ENCODE measurements around the gene ARPC1B. TPM values are rescaled to one million over a fixed set of nuclear protein-coding genes. Genes with fewer than 3 reads are reported as not detected.

The ARPC1B gene
- polyA plus RNA-seq, 2 donors = 18.0 to 55.7 TPM

DNA sequence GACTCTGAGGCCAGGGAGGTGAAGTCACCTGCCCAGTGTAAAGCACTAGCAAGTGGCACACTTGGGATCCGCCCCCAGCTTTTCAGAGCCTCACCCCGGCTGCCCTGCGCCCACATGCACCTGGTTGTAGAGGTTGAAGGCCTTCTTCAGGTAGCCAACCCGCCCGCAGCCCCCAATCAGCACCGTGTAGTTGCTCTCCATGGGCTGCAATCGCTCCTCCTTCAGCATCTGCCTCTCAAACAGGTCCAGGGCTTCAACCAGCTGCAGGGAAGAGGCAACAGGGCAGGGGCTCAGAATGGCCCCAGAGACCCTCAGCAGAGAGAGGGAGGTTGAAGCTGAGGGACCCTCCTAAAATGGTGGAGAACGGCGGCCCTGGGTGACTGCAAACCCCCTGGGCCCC, 58.6 kb downstream of the ARPC1B start:
- H3K27me3 ChIP-seq (ENCODE audit: control insufficient read depth in 1 of 2, insufficient read depth in 2 of 2, low read length in 2 of 2) = no peaks in the 10 kb centered on the region
- H3K4me3 ChIP-seq (ENCODE audit: low read depth in 1 of 2, low read length in 2 of 2) = no peak overlapping the region
- no peaks in the 10 kb centered on the region for H3K9me3 ChIP-seq (ENCODE audit: control insufficient read depth in 2 of 2, insufficient read depth in 1 of 2, low read depth in 1 of 2, low read length in 1 of 2)
- WGBS, 2 donors = 94 to 95% methylated on average over 9 of the region's 9 CpGs
- H3K4me1 ChIP-seq (ENCODE audit: control insufficient read depth in 2 of 2, insufficient read depth in 2 of 2, low read length in 1 of 2) = peaks cover 0 to 14% of the 10 kb centered on the region in 2 donors
- no peak overlapping the region for H3K27ac ChIP-seq (ENCODE audit: low read depth in 2 of 2, low read length in 1 of 2)
- H3K36me3 ChIP-seq (ENCODE audit: control insufficient read depth in 2 of 2, insufficient read depth in 2 of 2, low read length in 1 of 2) = peaks cover 4 to 25% of the 10 kb centered on the region in 2 donors

DNA sequence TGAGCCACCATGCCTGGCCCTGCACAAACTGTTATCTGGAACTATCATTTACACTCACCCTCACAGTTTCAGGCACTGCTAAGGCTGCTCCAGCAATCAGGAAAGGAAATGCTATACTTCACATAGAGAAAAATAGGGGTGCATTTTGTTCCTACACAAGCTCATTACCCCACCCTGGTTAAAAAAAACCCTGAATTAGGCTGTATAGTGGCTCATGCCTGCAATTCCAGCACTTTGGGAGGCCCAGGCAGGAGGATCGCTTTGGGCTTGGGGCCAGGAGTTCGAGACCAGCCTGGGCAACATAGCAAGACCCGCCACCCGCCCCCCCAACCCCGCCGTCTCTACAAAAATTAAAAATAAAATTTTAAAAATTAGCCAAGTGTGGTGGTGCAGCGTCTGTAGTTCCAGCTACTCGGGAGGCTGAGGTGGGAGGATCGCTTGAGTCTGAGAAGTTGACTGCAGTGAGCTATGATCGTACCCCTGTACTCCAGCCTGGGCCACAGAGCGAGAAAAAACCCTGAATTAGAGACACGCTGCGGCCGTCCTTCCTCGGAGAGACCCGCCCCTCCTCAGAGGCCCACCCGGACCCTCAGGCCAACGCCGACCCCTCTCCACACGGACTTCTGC, 63.5 kb downstream of the ARPC1B start:
- WGBS, 2 donors = 15 to 18% methylated on average over 19 to 20 of the region's 20 CpGs
- H3K9me3 ChIP-seq (ENCODE audit: control insufficient read depth in 2 of 2, insufficient read depth in 1 of 2, low read depth in 1 of 2, low read length in 1 of 2) = no peaks in the 10 kb centered on the region
- peak overlapping the region; percentile 85 to 86 for H3K27ac ChIP-seq (ENCODE audit: low read depth in 2 of 2, low read length in 1 of 2)
- no peaks in the 10 kb centered on the region for H3K27me3 ChIP-seq (ENCODE audit: control insufficient read depth in 1 of 2, insufficient read depth in 2 of 2, low read length in 2 of 2)
- peak overlapping the region; percentile 90 to 98 for H3K4me3 ChIP-seq (ENCODE audit: low read depth in 1 of 2, low read length in 2 of 2)
- peaks cover 4 to 6% of the 10 kb centered on the region in 2 donors for H3K36me3 ChIP-seq (ENCODE audit: control insufficient read depth in 2 of 2, insufficient read depth in 2 of 2, low read length in 1 of 2)
- peaks cover 5 to 18% of the 10 kb centered on the region in 2 donors for H3K4me1 ChIP-seq (ENCODE audit: control insufficient read depth in 2 of 2, insufficient read depth in 2 of 2, low read length in 1 of 2)

DNA sequence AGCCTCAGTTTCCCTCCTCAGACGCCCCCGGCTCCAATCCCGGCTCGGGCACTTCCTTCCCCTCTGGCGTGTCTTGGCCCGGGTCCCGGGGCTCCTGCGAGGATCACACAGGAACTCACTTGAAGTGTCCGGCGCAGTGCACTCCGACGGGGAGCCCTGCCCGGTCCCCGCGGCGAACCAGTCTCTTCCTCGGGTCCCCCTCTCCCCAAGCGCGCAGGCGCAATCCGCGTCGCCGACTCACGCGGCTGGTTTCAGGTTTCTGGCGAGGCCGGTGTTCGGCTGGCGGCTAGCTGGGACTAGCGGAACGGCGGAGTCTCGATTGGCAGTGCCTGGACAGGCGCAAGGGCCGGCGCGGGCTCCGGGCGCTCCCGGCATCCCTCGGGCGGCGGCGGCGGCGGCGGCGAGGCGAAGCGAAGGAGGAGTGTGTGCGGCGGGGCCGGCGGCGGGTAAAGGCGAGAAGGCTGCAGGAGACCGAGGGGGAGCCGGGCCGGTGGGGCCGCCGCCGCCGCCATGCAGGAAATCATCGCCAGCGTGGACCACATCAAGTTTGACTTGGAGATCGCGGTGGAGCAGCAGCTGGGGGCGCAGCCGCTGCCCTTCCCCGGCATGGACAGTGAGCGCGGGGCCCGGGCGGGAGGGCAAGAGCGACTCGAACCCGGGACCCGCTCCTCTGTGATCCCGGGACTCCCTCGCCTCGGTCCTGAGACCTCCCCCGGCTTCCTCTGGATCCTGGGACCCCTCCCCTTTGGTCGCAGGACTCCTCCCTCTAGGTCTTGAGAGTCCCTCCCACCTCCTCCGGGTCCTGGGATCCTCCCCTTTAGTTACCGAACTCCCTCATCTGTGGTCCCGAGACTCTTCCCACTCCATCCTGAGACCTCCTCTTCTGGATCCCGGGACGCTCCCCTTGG, 64.3 kb downstream of the ARPC1B start, which contains the start of the genes CPSF4 and PTCD1:
Gene CPSF4, plus strand, starts transcription at position 371 of the 908 bp plus-strand sequence. Its CDS starts 140 bp downstream, at position 511.
Gene PTCD1, minus strand, starts transcription at position 226 of the 908 bp plus-strand sequence. CDS start 3,556 bp downstream, outside the sequence.
- H3K27ac ChIP-seq (ENCODE audit: low read depth in 2 of 2, low read length in 1 of 2) = peak within 1 kb of the TSS; percentile 85 to 86
- peaks cover 5 to 18% of the 10 kb centered on the region in 2 donors for H3K4me1 ChIP-seq (ENCODE audit: control insufficient read depth in 2 of 2, insufficient read depth in 2 of 2, low read length in 1 of 2)
- no peaks in the 10 kb centered on the region for H3K9me3 ChIP-seq (ENCODE audit: control insufficient read depth in 2 of 2, insufficient read depth in 1 of 2, low read depth in 1 of 2, low read length in 1 of 2)
- H3K4me3 ChIP-seq (ENCODE audit: low read depth in 1 of 2, low read length in 2 of 2) = peak within 1 kb of the TSS; percentile 90 to 98
- no peaks in the 10 kb centered on the region for H3K27me3 ChIP-seq (ENCODE audit: control insufficient read depth in 1 of 2, insufficient read depth in 2 of 2, low read length in 2 of 2)
- 1% methylated on average over 82 to 89 of the region's 89 CpGs for WGBS, 2 donors
- peaks cover 3 to 5% of the 10 kb centered on the region in 2 donors for H3K36me3 ChIP-seq (ENCODE audit: control insufficient read depth in 2 of 2, insufficient read depth in 2 of 2, low read length in 1 of 2)

DNA sequence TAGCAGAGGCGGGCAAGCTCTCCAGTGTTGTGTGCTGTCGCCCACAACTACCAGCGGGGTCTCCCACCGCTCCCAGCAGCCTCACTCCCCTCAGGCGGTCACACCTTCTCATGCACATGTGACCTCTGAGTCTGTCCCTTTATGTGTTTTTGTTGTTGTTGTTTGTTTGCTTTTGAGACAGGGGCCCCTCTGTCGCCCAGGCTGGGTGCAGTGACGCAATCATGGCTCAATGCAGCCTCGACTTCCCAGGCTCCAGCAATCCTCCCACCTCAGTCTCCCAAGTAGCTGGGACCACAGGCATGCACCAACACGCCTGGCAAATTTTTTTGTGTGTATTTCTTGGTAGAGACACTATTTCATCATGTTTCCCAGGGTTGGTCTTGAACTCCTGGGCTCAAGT, 65.7 kb downstream of the ARPC1B start:
- Histone ChIP-seq H3K4me1 (ENCODE audit: control insufficient read depth in 2 of 2, insufficient read depth in 2 of 2, low read length in 1 of 2) (peaks cover 5 to 18% of the 10 kb centered on the region in 2 donors), H3K4me3 (ENCODE audit: low read depth in 1 of 2, low read length in 2 of 2) (peak overlapping the region in 1 of 2 donors; percentile 90)
- 71 to 80% methylated on average over 9 of the region's 9 CpGs for whole genome bisulfite sequencing, 2 donors

More for the DNA sequence above, 65.7 kb downstream of the ARPC1B start:
- Histone ChIP-seq H3K27ac (ENCODE audit: low read depth in 2 of 2, low read length in 1 of 2) (no peak overlapping the region), H3K27me3 (ENCODE audit: control insufficient read depth in 1 of 2, insufficient read depth in 2 of 2, low read length in 2 of 2) (no peaks in the 10 kb centered on the region), H3K9me3 (ENCODE audit: control insufficient read depth in 2 of 2, insufficient read depth in 1 of 2, low read depth in 1 of 2, low read length in 1 of 2) (no peaks in the 10 kb centered on the region), H3K36me3 (ENCODE audit: control insufficient read depth in 2 of 2, insufficient read depth in 2 of 2, low read length in 1 of 2) (peaks cover 3% of the 10 kb centered on the region in 2 donors)

Other genes with a start within 250 kb of the ARPC1B start
- gene SMURF1, start 230.6 kb upstream of the ARPC1B start, polyA plus RNA-seq = 10 to 100 TPM; 11.7 to 12.9 TPM
- gene KPNA7, start 166.6 kb upstream of the ARPC1B start, polyA plus RNA-seq = under 1 TPM; 0.39 to 0.81 TPM
- gene MYH16, start 101.9 kb upstream of the ARPC1B start, polyA plus RNA-seq = under 1 TPM in 1 of 2 donors, not detected in 1; 0.04 TPM
- 100 to 1,000 TPM; 150 to 209 TPM for gene ARPC1A, start 48.8 kb upstream of the ARPC1B start, polyA plus RNA-seq
- 100 to 1,000 TPM; 110 to 182 TPM for gene PDAP1, start 33.9 kb downstream of the ARPC1B start, polyA plus RNA-seq
- 100 to 1,000 TPM in 1 of 2 donors, 10 to 100 TPM in 1; 93.8 to 100 TPM for gene BUD31, start 34.2 kb downstream of the ARPC1B start, polyA plus RNA-seq
- gene PTCD1, start 64.1 kb downstream of the ARPC1B start, polyA plus RNA-seq = 1 to 10 TPM; 3.2 to 3.6 TPM
- 10 to 100 TPM; 22.5 to 24.3 TPM for gene CPSF4, start 64.2 kb downstream of the ARPC1B start, polyA plus RNA-seq
- 1,000 to 10,000 TPM; 1,217 to 1,445 TPM for gene ATP5MF, start 91.4 kb downstream of the ARPC1B start, polyA plus RNA-seq
- gene ZNF789, start 98.2 kb downstream of the ARPC1B start, polyA plus RNA-seq = 10 to 100 TPM in 1 of 2 donors, 1 to 10 TPM in 1; 4.7 to 11.3 TPM
- 10 to 100 TPM; 15.2 to 19.8 TPM for gene ZNF394, start 125.6 kb downstream of the ARPC1B start, polyA plus RNA-seq
- gene ZKSCAN5, start 129.9 kb downstream of the ARPC1B start, polyA plus RNA-seq = 1 to 10 TPM; 2.2 to 2.5 TPM
- 1 to 10 TPM; 2.8 to 3.8 TPM for gene FAM200A, start 177.4 kb downstream of the ARPC1B start, polyA plus RNA-seq
- gene ZNF655, start 183.9 kb downstream of the ARPC1B start, polyA plus RNA-seq = 10 to 100 TPM; 56.9 to 80.5 TPM
- gene TMEM225B, start 223.5 kb downstream of the ARPC1B start, polyA plus RNA-seq = under 1 TPM; 0.66 to 0.96 TPM
- gene ZSCAN25, start 242.2 kb downstream of the ARPC1B start, polyA plus RNA-seq = 1 to 10 TPM; 4.4 to 4.5 TPM

Data from esophagus (tissue), 2 donors.